ENCODE measurements around the gene TDRD1. TPM values are rescaled to one million over a fixed set of nuclear protein-coding genes. Genes with fewer than 3 reads are reported as not detected.

The TDRD1 gene
- total RNA-seq, 1 donor from 2014 or later = 0.33 TPM

- H3K4me3 Mint-ChIP-seq = no peak overlapping the region
- H3K27ac Mint-ChIP-seq = no peak overlapping the region
- peaks cover 32% of the 10 kb centered on the region for H3K27me3 Mint-ChIP-seq
- intact Hi-C loops (cut with micrococcal nuclease) = no loop called here
- no peaks in the 10 kb centered on the region for H3K9me3 Mint-ChIP-seq
- ATAC-seq (ENCODE audit: low read depth) (no peak), DNase-seq (no peak)
- CTCF ChIA-PET = no interaction called here
- POLR2A ChIA-PET = no interaction called here
- H3K36me3 Mint-ChIP-seq (ENCODE audit: low read depth) = no peaks in the 10 kb centered on the region
- no peak for TF ChIP-seq CTCF (IDR thresholded peaks at IDR 0.05)
- H3K4me1 Mint-ChIP-seq = peaks cover under 1% of the 10 kb centered on the region
These were observed 65.0 kb downstream of the TDRD1 start for GRCh38 chr10:114244126-114244525.

- Mint-ChIP-seq H3K27ac (no peak overlapping the region), H3K9me3 (no peaks in the 10 kb centered on the region), H3K27me3 (peaks cover 27% of the 10 kb centered on the region), H3K4me3 (no peak overlapping the region), H3K4me1 (no peaks in the 10 kb centered on the region), H3K36me3 (ENCODE audit: low read depth) (no peaks in the 10 kb centered on the region)
- POLR2A ChIA-PET = no interaction called here
- CTCF ChIA-PET = no interaction called here
- no peak for TF ChIP-seq CTCF (IDR thresholded peaks at IDR 0.05)
- DNase-seq (no peak), ATAC-seq (ENCODE audit: low read depth) (no peak)
- intact Hi-C loops (cut with micrococcal nuclease) = no loop called here
These were observed 66.1 kb downstream of the TDRD1 start for GRCh38 chr10:114245121-114245791.

GRCh38 chr10:114246679-114247305, 67.6 kb downstream of the TDRD1 start:
- TF ChIP-seq CTCF (IDR thresholded peaks at IDR 0.05) = no peak
- Mint-ChIP-seq H3K27me3 (peaks cover 19% of the 10 kb centered on the region), H3K27ac (no peak overlapping the region), H3K9me3 (no peaks in the 10 kb centered on the region), H3K4me1 (no peaks in the 10 kb centered on the region), H3K4me3 (no peak overlapping the region), H3K36me3 (ENCODE audit: low read depth) (no peaks in the 10 kb centered on the region)
- no peak for DNase-seq
- intact Hi-C loops (cut with micrococcal nuclease) = no loop called here
- ChIA-PET POLR2A (no interaction called here), CTCF (no interaction called here)
- ATAC-seq (ENCODE audit: low read depth) = no peak

GRCh38 chr10:114250236-114250635, 71.1 kb downstream of the TDRD1 start:
- peaks cover 8% of the 10 kb centered on the region for H3K27me3 Mint-ChIP-seq
- H3K36me3 Mint-ChIP-seq (ENCODE audit: low read depth) = no peaks in the 10 kb centered on the region
- no peak for DNase-seq
- no peak for ATAC-seq (ENCODE audit: low read depth)
- no peaks in the 10 kb centered on the region for H3K4me1 Mint-ChIP-seq
- no peak overlapping the region for H3K4me3 Mint-ChIP-seq
- ChIA-PET CTCF (no interaction called here), POLR2A (no interaction called here)
- H3K27ac Mint-ChIP-seq = no peak overlapping the region
- intact Hi-C loops (cut with micrococcal nuclease) = no loop called here
- no peak for TF ChIP-seq CTCF (IDR thresholded peaks at IDR 0.05)
- H3K9me3 Mint-ChIP-seq = no peaks in the 10 kb centered on the region

- H3K27me3 Mint-ChIP-seq = peaks cover 8% of the 10 kb centered on the region
- H3K27ac Mint-ChIP-seq = no peak overlapping the region
- H3K4me3 Mint-ChIP-seq = no peak overlapping the region
- ATAC-seq (ENCODE audit: low read depth) (no peak), DNase-seq (no peak)
- H3K36me3 Mint-ChIP-seq (ENCODE audit: low read depth) = no peaks in the 10 kb centered on the region
- TF ChIP-seq CTCF (IDR thresholded peaks at IDR 0.05) = no peak
- POLR2A ChIA-PET = no interaction called here
- CTCF ChIA-PET = no interaction called here
- intact Hi-C loops (cut with micrococcal nuclease) = no loop called here
- H3K4me1 Mint-ChIP-seq = peaks cover 3% of the 10 kb centered on the region
- no peaks in the 10 kb centered on the region for H3K9me3 Mint-ChIP-seq
These were observed 71.6 kb downstream of the TDRD1 start for GRCh38 chr10:114250716-114251115.

Measured in activated B cell treated with CpG ODN at 0.5 μM for 24 hours (primary cell).